ENCODE results near the gene HTR1E.

DNA sequence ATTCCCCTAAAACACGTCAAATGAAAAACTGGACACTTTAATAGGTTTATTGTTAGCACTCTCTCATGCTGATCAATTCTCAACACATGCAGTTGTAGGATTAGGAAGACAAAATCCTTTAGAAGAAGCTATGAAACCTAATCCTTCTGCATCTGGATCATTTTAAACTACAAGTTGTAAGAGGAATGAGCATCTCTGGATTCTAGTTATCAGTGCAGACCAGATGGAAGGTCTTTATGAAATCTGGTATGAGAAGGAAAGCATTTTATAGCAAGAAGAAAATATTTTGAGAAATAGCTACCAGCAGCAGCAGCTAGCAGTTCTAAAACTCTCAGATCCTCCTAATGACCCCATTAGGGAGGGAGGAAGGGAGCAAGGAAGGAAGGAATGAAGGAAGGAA, 4.1 kb downstream of the HTR1E start:
- TF ChIP-seq, protein P1, sequence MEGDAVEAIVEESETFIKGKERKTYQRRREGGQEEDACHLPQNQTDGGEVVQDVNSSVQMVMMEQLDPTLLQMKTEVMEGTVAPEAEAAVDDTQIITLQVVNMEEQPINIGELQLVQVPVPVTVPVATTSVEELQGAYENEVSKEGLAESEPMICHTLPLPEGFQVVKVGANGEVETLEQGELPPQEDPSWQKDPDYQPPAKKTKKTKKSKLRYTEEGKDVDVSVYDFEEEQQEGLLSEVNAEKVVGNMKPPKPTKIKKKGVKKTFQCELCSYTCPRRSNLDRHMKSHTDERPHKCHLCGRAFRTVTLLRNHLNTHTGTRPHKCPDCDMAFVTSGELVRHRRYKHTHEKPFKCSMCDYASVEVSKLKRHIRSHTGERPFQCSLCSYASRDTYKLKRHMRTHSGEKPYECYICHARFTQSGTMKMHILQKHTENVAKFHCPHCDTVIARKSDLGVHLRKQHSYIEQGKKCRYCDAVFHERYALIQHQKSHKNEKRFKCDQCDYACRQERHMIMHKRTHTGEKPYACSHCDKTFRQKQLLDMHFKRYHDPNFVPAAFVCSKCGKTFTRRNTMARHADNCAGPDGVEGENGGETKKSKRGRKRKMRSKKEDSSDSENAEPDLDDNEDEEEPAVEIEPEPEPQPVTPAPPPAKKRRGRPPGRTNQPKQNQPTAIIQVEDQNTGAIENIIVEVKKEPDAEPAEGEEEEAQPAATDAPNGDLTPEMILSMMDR (IDR thresholded peaks at IDR 0.05): no peak
- TF ChIP-seq POLR2A (IDR thresholded peaks at IDR 0.05): no peak
